ENCODE results near the gene RAMP3. TPM values are rescaled to one million over a fixed set of nuclear protein-coding genes. Genes with fewer than 3 reads are reported as not detected.

RAMP3 gene
- total and polyA plus RNA-seq, 9 of the 15 experiments (the other 6 are each of a cell fraction or from before 2014, with no cell fraction given) = not detected

DNA sequence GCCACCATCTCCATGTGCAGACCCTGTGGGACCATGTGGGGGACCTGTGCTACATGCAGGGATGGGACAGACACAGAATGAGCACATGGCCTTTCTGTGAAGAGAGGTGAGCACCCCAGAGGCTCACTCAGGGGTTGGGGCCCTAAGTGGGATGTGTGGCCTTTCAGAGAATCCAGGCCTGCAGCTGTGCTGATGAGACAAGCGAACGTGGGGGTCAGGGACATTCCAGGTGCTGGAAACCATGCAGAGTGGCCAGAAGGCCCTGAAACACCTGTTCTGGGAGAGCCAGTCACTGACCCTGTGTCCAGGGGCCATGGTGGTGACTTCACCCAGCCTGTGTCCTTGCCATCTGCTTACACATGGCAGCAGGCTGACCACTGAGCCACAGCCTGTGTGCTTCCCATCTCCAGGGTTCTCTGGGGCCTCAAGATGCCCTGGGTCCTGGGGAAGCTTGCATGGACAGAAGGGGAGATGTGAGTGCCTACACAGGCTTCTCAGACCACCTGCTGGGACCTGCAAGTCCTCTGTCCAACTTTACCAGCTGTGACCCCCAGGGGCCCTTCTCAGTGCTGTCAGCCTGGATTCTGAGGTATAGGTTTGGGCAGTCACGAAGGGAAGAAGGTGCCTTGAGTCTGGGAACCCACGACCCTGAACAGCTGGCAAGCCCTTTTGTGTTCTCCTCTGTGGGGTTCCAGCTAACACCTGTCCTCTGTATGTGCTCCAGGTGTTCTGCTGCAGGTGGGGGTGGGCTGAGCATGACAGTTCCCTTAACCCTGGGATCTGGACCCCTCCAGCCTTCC is 17.6 kb downstream of the RAMP3 start:
- FAIRE-seq (no peak), DNase-seq (ENCODE audit: extremely low read depth in 1 of 4, low spot score in 3 of 4) (no peak), ATAC-seq (no peak)
- no peak for TF ChIP-seq ZNF436 (CRISPR knock-in tag; IDR thresholded peaks at IDR 0.05)
- TF ChIP-seq, protein P1, sequence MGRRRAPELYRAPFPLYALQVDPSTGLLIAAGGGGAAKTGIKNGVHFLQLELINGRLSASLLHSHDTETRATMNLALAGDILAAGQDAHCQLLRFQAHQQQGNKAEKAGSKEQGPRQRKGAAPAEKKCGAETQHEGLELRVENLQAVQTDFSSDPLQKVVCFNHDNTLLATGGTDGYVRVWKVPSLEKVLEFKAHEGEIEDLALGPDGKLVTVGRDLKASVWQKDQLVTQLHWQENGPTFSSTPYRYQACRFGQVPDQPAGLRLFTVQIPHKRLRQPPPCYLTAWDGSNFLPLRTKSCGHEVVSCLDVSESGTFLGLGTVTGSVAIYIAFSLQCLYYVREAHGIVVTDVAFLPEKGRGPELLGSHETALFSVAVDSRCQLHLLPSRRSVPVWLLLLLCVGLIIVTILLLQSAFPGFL (CRISPR knock-in tag; IDR thresholded peaks at IDR 0.05) = no peak
- TF ChIP-seq NR3C1 (CRISPR knock-in tag; IDR thresholded peaks at IDR 0.05) = no peak
- no peak for TF ChIP-seq CEBPG (CRISPR knock-in tag; IDR thresholded peaks at IDR 0.05)
- TF ChIP-seq CEBPG (tag; conservative IDR thresholded peaks at IDR 0.05 in 1 of 2, IDR thresholded peaks at IDR 0.05 in 1 of 2) = no peak
- TF ChIP-seq MCM2 (IDR thresholded peaks at IDR 0.05; ENCODE audit: low read depth) = no peak
- TF ChIP-seq ZNF76 (CRISPR knock-in tag; IDR thresholded peaks at IDR 0.05; ENCODE audit: borderline replicate concordance) = no peak
- TF ChIP-seq, protein P2, sequence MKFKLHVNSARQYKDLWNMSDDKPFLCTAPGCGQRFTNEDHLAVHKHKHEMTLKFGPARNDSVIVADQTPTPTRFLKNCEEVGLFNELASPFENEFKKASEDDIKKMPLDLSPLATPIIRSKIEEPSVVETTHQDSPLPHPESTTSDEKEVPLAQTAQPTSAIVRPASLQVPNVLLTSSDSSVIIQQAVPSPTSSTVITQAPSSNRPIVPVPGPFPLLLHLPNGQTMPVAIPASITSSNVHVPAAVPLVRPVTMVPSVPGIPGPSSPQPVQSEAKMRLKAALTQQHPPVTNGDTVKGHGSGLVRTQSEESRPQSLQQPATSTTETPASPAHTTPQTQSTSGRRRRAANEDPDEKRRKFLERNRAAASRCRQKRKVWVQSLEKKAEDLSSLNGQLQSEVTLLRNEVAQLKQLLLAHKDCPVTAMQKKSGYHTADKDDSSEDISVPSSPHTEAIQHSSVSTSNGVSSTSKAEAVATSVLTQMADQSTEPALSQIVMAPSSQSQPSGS (CRISPR knock-in tag; IDR thresholded peaks at IDR 0.05) = no peak
- TF ChIP-seq GATAD2A (IDR thresholded peaks at IDR 0.05) = no peak
- no peak for TF ChIP-seq HNRNPUL1 (IDR thresholded peaks at IDR 0.05; ENCODE audit: low read length)
- no peak for TF ChIP-seq ZNF586 (CRISPR knock-in tag; conservative IDR thresholded peaks at IDR 0.05)
- TF ChIP-seq, protein P3, sequence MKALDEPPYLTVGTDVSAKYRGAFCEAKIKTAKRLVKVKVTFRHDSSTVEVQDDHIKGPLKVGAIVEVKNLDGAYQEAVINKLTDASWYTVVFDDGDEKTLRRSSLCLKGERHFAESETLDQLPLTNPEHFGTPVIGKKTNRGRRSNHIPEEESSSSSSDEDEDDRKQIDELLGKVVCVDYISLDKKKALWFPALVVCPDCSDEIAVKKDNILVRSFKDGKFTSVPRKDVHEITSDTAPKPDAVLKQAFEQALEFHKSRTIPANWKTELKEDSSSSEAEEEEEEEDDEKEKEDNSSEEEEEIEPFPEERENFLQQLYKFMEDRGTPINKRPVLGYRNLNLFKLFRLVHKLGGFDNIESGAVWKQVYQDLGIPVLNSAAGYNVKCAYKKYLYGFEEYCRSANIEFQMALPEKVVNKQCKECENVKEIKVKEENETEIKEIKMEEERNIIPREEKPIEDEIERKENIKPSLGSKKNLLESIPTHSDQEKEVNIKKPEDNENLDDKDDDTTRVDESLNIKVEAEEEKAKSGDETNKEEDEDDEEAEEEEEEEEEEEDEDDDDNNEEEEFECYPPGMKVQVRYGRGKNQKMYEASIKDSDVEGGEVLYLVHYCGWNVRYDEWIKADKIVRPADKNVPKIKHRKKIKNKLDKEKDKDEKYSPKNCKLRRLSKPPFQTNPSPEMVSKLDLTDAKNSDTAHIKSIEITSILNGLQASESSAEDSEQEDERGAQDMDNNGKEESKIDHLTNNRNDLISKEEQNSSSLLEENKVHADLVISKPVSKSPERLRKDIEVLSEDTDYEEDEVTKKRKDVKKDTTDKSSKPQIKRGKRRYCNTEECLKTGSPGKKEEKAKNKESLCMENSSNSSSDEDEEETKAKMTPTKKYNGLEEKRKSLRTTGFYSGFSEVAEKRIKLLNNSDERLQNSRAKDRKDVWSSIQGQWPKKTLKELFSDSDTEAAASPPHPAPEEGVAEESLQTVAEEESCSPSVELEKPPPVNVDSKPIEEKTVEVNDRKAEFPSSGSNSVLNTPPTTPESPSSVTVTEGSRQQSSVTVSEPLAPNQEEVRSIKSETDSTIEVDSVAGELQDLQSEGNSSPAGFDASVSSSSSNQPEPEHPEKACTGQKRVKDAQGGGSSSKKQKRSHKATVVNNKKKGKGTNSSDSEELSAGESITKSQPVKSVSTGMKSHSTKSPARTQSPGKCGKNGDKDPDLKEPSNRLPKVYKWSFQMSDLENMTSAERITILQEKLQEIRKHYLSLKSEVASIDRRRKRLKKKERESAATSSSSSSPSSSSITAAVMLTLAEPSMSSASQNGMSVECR (CRISPR knock-in tag; IDR thresholded peaks at IDR 0.05) = no peak
- TF ChIP-seq TCF7 (IDR thresholded peaks at IDR 0.05; ENCODE audit: borderline replicate concordance) = no peak
- TF ChIP-seq FOXJ2 (tag; IDR thresholded peaks at IDR 0.05) = no peak
- H3K4me1 ChIP-seq (replicated peaks in 1 of 2; ENCODE audit: control insufficient read depth in 2 of 2, insufficient read depth in 2 of 2, low read length in 2 of 2) = 0 out of 5 replicates have a peak, but pooled peaks cover 0 to 2% of the 10 kb centered on the region in 2 experiments
- no peaks in the 10 kb centered on the region for H4K20me1 ChIP-seq (replicated peaks; ENCODE audit: control insufficient read depth, insufficient read depth, low read length)
- H3K79me2 ChIP-seq (ENCODE audit: control insufficient read depth, insufficient read depth, low read length) = no peaks in the 10 kb centered on the region
- BruUV-seq (replicated peaks) = no TSS peak
- no peak overlapping the region for H3K4me3 ChIP-seq
- H3K4me2 ChIP-seq (ENCODE audit: insufficient read depth, low read length) = no peak overlapping the region
- no peak overlapping the region for H3K27ac ChIP-seq (ENCODE audit: extremely low read depth, low read depth, low read length)
- peaks cover 4% of the 10 kb centered on the region for H3K9me1 ChIP-seq (ENCODE audit: control insufficient read depth, insufficient read depth, low read length)
- no peaks in the 10 kb centered on the region for H3K9me3 ChIP-seq (replicated peaks; ENCODE audit: control insufficient read depth, insufficient read depth, low read depth, low read length)
- POLR2A ChIA-PET = interaction anchor here (1.1 kb wide), 1 partner anchor 23 kb away, joined by 3 read pairs; no protein-coding TSS in a partner anchor
- H2AFZ ChIP-seq (ENCODE audit: low read depth, low read length) = no peak overlapping the region
- 5% methylated on average over 4 of the region's 4 CpGs for WGBS (ENCODE audit: insufficient coverage, low coverage, missing lambda C conversion rate)
- H3K36me3 ChIP-seq (ENCODE audit: control insufficient read depth, insufficient read depth, low read length) = no peaks in the 10 kb centered on the region
- intact Hi-C loops (cut with micrococcal nuclease) = no loop called here
- CTCF ChIA-PET (ENCODE audit: low intra/inter-chr PET ratio) = no interaction called here
- in situ Hi-C loops (cut with MboI) = loop anchor here (25.0 kb wide), 1 partner anchor 687 kb away; the partner anchor contains the start of gene CCDC201
- peak overlapping the region in 1 of 2 experiments; percentile 35; a peak in 1 of 4 replicates for H3K9ac ChIP-seq (ENCODE audit: insufficient read depth in 1 of 2, low read depth in 2 of 2, low read length in 2 of 2)
- peaks cover 0 to 44% of the 10 kb centered on the region in 2 experiments; a peak in 2 of 5 replicates for H3K27me3 ChIP-seq (ENCODE audit: control insufficient read depth in 2 of 2, insufficient read depth in 2 of 2, low read length in 2 of 2)
